GDM1 (cell line): Measurements from ENCODE around the gene OASL.
"Not testable (repeated sequence)": the region's sequence is repeated elsewhere in the genome, so short reads cannot be mapped to it uniquely, and the experiment has no call there.

Experiments
- DNase-seq: peaks from one replicate; lab custom pipeline; 2025; lab: John Stamatoyannopoulos, UW

The OASL gene

GRCh38 chr12:121038861-121039668 is at the start of gene OASL:
TSS of gene OASL (minus strand) at chr12:121039246. CDS start at chr12:121038971, 275 bp downstream.
- peak; percentile 10 for DNase-seq

GRCh38 chr12:121088195-121088585 is 49.1 kb upstream of the OASL start:
- no peak for DNase-seq

- DNase-seq: no peak
Observed at GRCh38 chr12:121087467-121088194, 48.6 kb upstream of the OASL start.

- DNase-seq: no peak
Observed at GRCh38 chr12:121086781-121087295, 47.8 kb upstream of the OASL start.

- DNase-seq: no peak
Observed at GRCh38 chr12:121085506-121086353, 46.7 kb upstream of the OASL start.

- no peak for DNase-seq
Observed at GRCh38 chr12:121085069-121085468, 46.0 kb upstream of the OASL start.

GRCh38 chr12:121084229-121084628 is 45.2 kb upstream of the OASL start:
- DNase-seq: no peak

GRCh38 chr12:121080909-121081308 is 41.9 kb upstream of the OASL start:
- no peak for DNase-seq

GRCh38 chr12:121079736-121080272 is 40.8 kb upstream of the OASL start:
- no peak for DNase-seq

GRCh38 chr12:121077440-121077839 is 38.4 kb upstream of the OASL start:
- DNase-seq: not testable (repeated sequence)

- DNase-seq: not testable (repeated sequence)
Observed at GRCh38 chr12:121075911-121076310, 36.9 kb upstream of the OASL start.

GRCh38 chr12:121072147-121072546 is 33.1 kb upstream of the OASL start:
- DNase-seq: no peak

GRCh38 chr12:121069206-121069605 is 30.2 kb upstream of the OASL start:
- no peak for DNase-seq

- DNase-seq: no peak
Observed at GRCh38 chr12:121065345-121065744, 26.3 kb upstream of the OASL start.

- DNase-seq: not testable (repeated sequence)
Observed at GRCh38 chr12:121064586-121064985, 25.5 kb upstream of the OASL start.

- no peak for DNase-seq
Observed at GRCh38 chr12:121064116-121064515, 25.1 kb upstream of the OASL start.

- DNase-seq: no peak
Observed at GRCh38 chr12:121062391-121063045, 23.5 kb upstream of the OASL start.

GRCh38 chr12:121061831-121062230 is 22.8 kb upstream of the OASL start:
- no peak for DNase-seq

- DNase-seq: peak; percentile 35
Observed at GRCh38 chr12:121060149-121061001, 21.3 kb upstream of the OASL start.
